DMS53 treated with DMSO at 0.1 percent for 48 hours (cell line): Measurements from ENCODE around the gene CELSR3.

Source experiments
- DNase-seq: peaks from one replicate; lab custom pipeline; 2025; ENCODE audit not compliant: unreplicated experiment; lab: John Stamatoyannopoulos, UW

Gene CELSR3

GRCh38 chr3:48600711-48601621 is 61.7 kb downstream of the CELSR3 start:
- DNase-seq = no peak

- no peak for DNase-seq
These were observed 63.0 kb downstream of the CELSR3 start for GRCh38 chr3:48599509-48600285.

- no peak for DNase-seq
These were observed 63.6 kb downstream of the CELSR3 start for GRCh38 chr3:48599077-48599501.

GRCh38 chr3:48598323-48599076 is 64.2 kb downstream of the CELSR3 start:
- no peak for DNase-seq

- no peak for DNase-seq
These were observed 65.3 kb downstream of the CELSR3 start for GRCh38 chr3:48597408-48597800.

- no peak for DNase-seq
These were observed 65.8 kb downstream of the CELSR3 start for GRCh38 chr3:48596676-48597407.

- DNase-seq = no peak
These were observed 66.5 kb downstream of the CELSR3 start for GRCh38 chr3:48596157-48596556.

GRCh38 chr3:48595526-48596121 is 67.1 kb downstream of the CELSR3 start:
- no peak for DNase-seq

- DNase-seq = no peak
These were observed 67.6 kb downstream of the CELSR3 start, which contains the start of gene COL7A1 for GRCh38 chr3:48595075-48595525. COL7A1 (minus strand) TSS chr3:48595329; CDS start chr3:48595159, 170 bp downstream.

GRCh38 chr3:48594417-48595049 is 68.2 kb downstream of the CELSR3 start:
- DNase-seq = peak; percentile 16

GRCh38 chr3:48593337-48593736 is 69.3 kb downstream of the CELSR3 start:
- DNase-seq = no peak

- no peak for DNase-seq
These were observed 70.1 kb downstream of the CELSR3 start for GRCh38 chr3:48592519-48593087.

GRCh38 chr3:48591886-48592518 is 70.7 kb downstream of the CELSR3 start:
- DNase-seq = no peak

- DNase-seq = no peak
These were observed 71.2 kb downstream of the CELSR3 start for GRCh38 chr3:48591436-48591835.

- no peak for DNase-seq
These were observed 74.5 kb downstream of the CELSR3 start for GRCh38 chr3:48588230-48588629.

GRCh38 chr3:48587686-48588085 is 75.0 kb downstream of the CELSR3 start:
- DNase-seq = no peak
